ENCODE results near the gene EPHA10.

- TF ChIP-seq POLR2AphosphoS5 (IDR thresholded peaks at IDR 0.05; ENCODE audit: low read depth) (no peak), CTCF (IDR thresholded peaks at IDR 0.05; ENCODE audit: insufficient read depth, low read length) (no peak), GABPA (IDR thresholded peaks at IDR 0.05; ENCODE audit: low read depth) (no peak), REST (IDR thresholded peaks at IDR 0.05; ENCODE audit: insufficient replicate concordance, low read depth) (no peak), SPI1 (IDR thresholded peaks at IDR 0.05; ENCODE audit: borderline replicate concordance, low read depth) (no peak)
Measured at GRCh38 chr1:37701051-37701450, 63.9 kb downstream of the EPHA10 start.
